Measurements from ENCODE around the gene TBC1D9B. TPM values are rescaled to one million over a fixed set of nuclear protein-coding genes. Genes with fewer than 3 reads are reported as not detected.

The TBC1D9B gene
- total RNA-seq, 1 donor from 2014 or later: 138 TPM

DNA sequence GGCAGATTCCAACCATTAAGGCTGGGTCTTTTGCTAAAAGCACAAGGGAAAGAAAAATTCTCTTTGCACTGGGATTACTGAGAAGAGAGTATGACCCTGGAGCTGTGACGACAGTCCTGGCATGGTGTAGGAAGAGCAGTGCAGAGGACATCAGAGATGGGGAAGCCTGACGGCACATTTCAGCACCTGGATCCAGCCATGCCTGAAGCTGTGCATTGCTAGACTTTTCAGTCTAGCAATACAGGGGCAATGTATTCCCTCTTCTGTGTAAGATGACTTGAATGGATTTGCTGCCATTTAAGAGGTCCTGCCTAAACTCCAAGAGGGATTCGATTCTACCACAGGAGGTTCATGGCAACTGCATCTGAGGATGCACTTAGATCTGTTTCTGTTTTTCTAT is 36.7 kb downstream of the TBC1D9B start:
- no peak overlapping the region for H3K27ac Mint-ChIP-seq (ENCODE audit: unreplicated experiment)
- DNase-seq (ENCODE audit: low spot score): no peak
- TF ChIP-seq, protein P1, sequence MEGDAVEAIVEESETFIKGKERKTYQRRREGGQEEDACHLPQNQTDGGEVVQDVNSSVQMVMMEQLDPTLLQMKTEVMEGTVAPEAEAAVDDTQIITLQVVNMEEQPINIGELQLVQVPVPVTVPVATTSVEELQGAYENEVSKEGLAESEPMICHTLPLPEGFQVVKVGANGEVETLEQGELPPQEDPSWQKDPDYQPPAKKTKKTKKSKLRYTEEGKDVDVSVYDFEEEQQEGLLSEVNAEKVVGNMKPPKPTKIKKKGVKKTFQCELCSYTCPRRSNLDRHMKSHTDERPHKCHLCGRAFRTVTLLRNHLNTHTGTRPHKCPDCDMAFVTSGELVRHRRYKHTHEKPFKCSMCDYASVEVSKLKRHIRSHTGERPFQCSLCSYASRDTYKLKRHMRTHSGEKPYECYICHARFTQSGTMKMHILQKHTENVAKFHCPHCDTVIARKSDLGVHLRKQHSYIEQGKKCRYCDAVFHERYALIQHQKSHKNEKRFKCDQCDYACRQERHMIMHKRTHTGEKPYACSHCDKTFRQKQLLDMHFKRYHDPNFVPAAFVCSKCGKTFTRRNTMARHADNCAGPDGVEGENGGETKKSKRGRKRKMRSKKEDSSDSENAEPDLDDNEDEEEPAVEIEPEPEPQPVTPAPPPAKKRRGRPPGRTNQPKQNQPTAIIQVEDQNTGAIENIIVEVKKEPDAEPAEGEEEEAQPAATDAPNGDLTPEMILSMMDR (IDR thresholded peaks at IDR 0.05; ENCODE audit: unreplicated experiment): no peak
- H3K4me3 Mint-ChIP-seq (ENCODE audit: unreplicated experiment): peak overlapping the region; percentile 65
- no peaks in the 10 kb centered on the region for H3K9me3 Mint-ChIP-seq (ENCODE audit: unreplicated experiment)
- peaks cover 23% of the 10 kb centered on the region for H3K36me3 Mint-ChIP-seq (ENCODE audit: low read depth, unreplicated experiment)
- H3K27me3 Mint-ChIP-seq (ENCODE audit: unreplicated experiment): peaks cover 15% of the 10 kb centered on the region
- H3K4me1 Mint-ChIP-seq (ENCODE audit: unreplicated experiment): peaks cover 4% of the 10 kb centered on the region

DNA sequence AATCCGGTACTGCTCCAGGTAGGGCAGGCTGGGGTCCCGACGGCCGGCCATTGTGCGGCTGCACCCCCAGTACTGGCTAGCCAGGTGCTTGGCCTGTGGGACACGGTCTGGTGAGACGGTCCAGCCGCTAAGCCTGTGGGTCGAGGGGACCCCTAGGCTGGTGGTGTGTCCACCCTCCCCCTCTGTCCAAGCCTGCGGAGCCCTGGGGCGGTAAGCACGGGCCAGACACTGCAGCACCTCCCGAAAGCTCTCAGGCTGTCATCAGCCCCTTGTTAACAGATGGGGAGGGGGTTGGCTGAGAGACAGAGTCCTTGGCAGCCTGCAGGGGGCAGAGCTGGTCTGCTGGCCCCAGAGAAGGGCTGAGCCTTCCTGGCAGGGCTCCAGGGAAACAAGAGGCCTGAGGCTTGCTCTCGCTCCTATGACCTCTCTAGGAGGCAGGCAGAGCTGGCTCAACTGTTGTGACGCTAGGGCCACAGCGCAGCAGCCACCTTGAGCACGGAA is 37.2 kb downstream of the TBC1D9B start:
- H3K4me1 Mint-ChIP-seq (ENCODE audit: unreplicated experiment): peaks cover 5% of the 10 kb centered on the region
- peak overlapping the region; percentile 65 for H3K4me3 Mint-ChIP-seq (ENCODE audit: unreplicated experiment)
- peaks cover 27% of the 10 kb centered on the region for H3K36me3 Mint-ChIP-seq (ENCODE audit: low read depth, unreplicated experiment)
- TF ChIP-seq, protein P1 (IDR thresholded peaks at IDR 0.05; ENCODE audit: unreplicated experiment): peak; percentile 23
- peaks cover 15% of the 10 kb centered on the region for H3K27me3 Mint-ChIP-seq (ENCODE audit: unreplicated experiment)
- H3K27ac Mint-ChIP-seq (ENCODE audit: unreplicated experiment): no peak overlapping the region
- peak; percentile 38 for DNase-seq (ENCODE audit: low spot score)
- H3K9me3 Mint-ChIP-seq (ENCODE audit: unreplicated experiment): no peaks in the 10 kb centered on the region

DNA sequence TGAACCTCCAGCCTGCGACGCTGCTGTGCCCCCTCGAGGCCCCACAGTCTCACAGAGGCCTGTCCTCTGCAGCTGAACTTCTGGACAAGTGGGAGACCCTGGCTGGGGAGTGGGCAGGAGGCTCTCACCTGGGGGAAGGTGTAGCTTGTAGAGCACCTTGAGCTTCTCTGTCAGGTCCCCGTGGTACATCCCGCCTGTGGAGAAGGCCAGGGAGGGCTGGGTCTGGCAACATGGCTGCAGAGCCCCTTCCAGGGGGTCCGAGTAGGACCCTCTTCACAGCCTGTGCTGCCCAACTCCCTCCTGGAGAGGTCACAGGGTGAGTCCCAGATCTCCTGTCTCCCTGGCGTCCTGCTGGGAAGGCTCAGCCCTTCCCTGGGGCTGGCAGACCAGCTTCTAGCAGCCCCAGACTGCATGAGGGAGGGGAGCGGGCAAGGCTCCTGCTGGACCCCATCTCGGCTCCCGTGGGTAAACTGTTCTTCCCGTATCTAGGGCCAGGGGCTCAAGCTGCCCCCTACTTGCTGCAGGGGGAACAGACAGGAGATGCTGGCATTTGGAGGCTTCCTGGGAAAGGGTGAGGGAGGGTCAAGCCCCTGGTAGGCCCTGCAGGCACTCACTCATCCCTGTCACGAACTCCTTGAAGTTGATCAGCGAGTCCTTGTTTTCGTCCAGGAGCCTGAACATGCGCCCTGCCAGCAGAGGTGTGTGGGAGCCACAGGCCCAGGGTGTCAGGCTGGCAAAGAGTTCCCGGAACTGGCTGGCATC is 37.9 kb downstream of the TBC1D9B start:
- H3K4me1 Mint-ChIP-seq (ENCODE audit: unreplicated experiment): peaks cover 10% of the 10 kb centered on the region
- no peak for DNase-seq (ENCODE audit: low spot score)
- H3K9me3 Mint-ChIP-seq (ENCODE audit: unreplicated experiment): no peaks in the 10 kb centered on the region
- no peak overlapping the region for H3K27ac Mint-ChIP-seq (ENCODE audit: unreplicated experiment)
- peaks cover 21% of the 10 kb centered on the region for H3K36me3 Mint-ChIP-seq (ENCODE audit: low read depth, unreplicated experiment)
- peaks cover 19% of the 10 kb centered on the region for H3K27me3 Mint-ChIP-seq (ENCODE audit: unreplicated experiment)
- TF ChIP-seq, protein P1 (IDR thresholded peaks at IDR 0.05; ENCODE audit: unreplicated experiment): no peak
- H3K4me3 Mint-ChIP-seq (ENCODE audit: unreplicated experiment): no peak overlapping the region

DNA sequence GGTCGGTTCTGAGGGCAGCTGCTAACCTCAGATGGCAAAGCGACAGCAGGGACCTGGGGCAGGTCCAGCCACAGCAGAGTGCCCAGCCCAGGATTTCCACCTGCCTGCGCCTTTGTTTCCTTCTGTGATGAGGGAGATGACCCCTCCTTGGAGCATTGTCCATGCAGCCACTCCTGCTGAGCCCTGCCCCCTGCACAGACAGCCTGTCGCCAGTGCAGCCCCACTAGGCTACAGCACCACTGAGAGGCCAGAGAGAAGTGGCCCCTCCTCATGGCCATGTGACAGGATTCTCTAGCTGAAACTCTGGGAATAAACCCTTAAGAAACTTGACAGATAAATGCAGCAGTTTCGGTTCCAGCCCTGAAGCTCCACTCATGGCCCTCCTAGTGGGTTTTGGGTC is 38.6 kb downstream of the TBC1D9B start:
- Mint-ChIP-seq H3K4me1 (ENCODE audit: unreplicated experiment) (peaks cover 10% of the 10 kb centered on the region), H3K27me3 (ENCODE audit: unreplicated experiment) (peaks cover 19% of the 10 kb centered on the region), H3K36me3 (ENCODE audit: low read depth, unreplicated experiment) (peaks cover 23% of the 10 kb centered on the region), H3K9me3 (ENCODE audit: unreplicated experiment) (no peaks in the 10 kb centered on the region), H3K4me3 (ENCODE audit: unreplicated experiment) (no peak overlapping the region), H3K27ac (ENCODE audit: unreplicated experiment) (no peak overlapping the region)
- no peak for DNase-seq (ENCODE audit: low spot score)
- TF ChIP-seq, protein P1 (IDR thresholded peaks at IDR 0.05; ENCODE audit: unreplicated experiment): no peak

DNA sequence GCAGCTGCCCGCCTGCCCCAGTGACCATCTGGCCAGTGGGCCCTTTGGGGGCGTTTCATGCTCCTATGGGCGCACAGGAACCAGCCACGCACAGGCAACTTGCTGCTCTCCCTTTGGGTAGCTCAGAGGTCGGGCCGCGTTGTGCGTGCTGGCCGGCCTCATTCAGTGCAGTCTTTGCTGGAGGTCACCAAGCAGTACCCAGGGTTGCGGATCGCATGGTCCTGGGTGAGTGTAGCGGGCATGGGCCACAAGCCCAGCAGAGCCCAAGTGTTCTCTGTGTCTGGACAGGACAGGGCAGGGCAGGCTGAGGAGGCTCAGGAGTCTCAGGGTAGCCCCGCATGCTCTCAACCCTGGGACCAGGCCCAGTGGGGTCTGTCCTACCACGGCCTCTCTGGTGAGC is 39.2 kb downstream of the TBC1D9B start:
- DNase-seq (ENCODE audit: low spot score): no peak
- Mint-ChIP-seq H3K36me3 (ENCODE audit: low read depth, unreplicated experiment) (peaks cover 28% of the 10 kb centered on the region), H3K27ac (ENCODE audit: unreplicated experiment) (no peak overlapping the region), H3K4me3 (ENCODE audit: unreplicated experiment) (no peak overlapping the region), H3K9me3 (ENCODE audit: unreplicated experiment) (no peaks in the 10 kb centered on the region), H3K27me3 (ENCODE audit: unreplicated experiment) (peaks cover 19% of the 10 kb centered on the region), H3K4me1 (ENCODE audit: unreplicated experiment) (peaks cover 10% of the 10 kb centered on the region)
- TF ChIP-seq, protein P1 (IDR thresholded peaks at IDR 0.05; ENCODE audit: unreplicated experiment): no peak
